GM12878 (cell line): ENCODE data around the gene IFT88. TPM values are rescaled to one million over a fixed set of nuclear protein-coding genes. Genes with fewer than 3 reads are reported as not detected.

Source experiments
- ATAC-seq: fragments of 200-7000 bp; cut with Tn5 transposase; 3 replicates; pipeline ENCODE4 v1.9.1; 2020; ENCODE audit warnings: mild to moderate bottlenecking, moderate library complexity
- BruUV-seq: library from RNA; stranded (reverse); fragments of 400-500 nt; replicated peaks from 2 replicates; lab custom pipeline; 2021; lab: Mats Ljungman, UMichigan
- CTCF ChIA-PET: fragments of 300-600 bp; sonication (Branson Sonifier 250); formaldehyde crosslinking; extraction: SDS; loops from one replicate; lab custom pipeline; 2021; ENCODE audit warnings: inconsistent platforms; lab: Yijun Ruan, JAX
- POLR2A ChIA-PET: fragments of 350-600 bp; formaldehyde crosslinking; extraction: SDS; loops from one replicate; lab custom pipeline; 2021; ENCODE audit warnings: inconsistent platforms; lab: Charles Lee
- RAD21 ChIA-PET: fragments of 300-600 bp; sonication (Branson Sonifier 250); formaldehyde crosslinking; loops from one replicate; lab custom pipeline; 2023; ENCODE audit warnings: antibody characterized with exemption; ENCODE audit not compliant: unreplicated experiment; lab: Charles Lee
- SMC1A ChIA-PET: fragments of 300-600 bp; sonication (Branson Sonifier 250); formaldehyde crosslinking; loops from one replicate; lab custom pipeline; 2023; ENCODE audit not compliant: unreplicated experiment, uncharacterized antibody; lab: Charles Lee
- DNase-seq: peaks from one replicate; pipeline ENCODE4 v3.0.0-alpha.2; 2011; ENCODE audit warnings: low read depth, low spot score
- FAIRE-seq: peaks from 3 replicates; lab custom pipeline; 2011; peaks lifted over from hg19 to GRCh38; lab: Jason Lieb, UNC
- H2AFZ ChIP-seq: 2 replicates; pipeline ENCODE4 v1.6.0; 2011; ENCODE audit warnings: low read depth, low read length, control low read depth; ENCODE audit not compliant: control insufficient read depth
- H3K27ac ChIP-seq: 2 replicates; pipeline ENCODE4 v1.5.1; 2011; ENCODE audit warnings: control low read depth; ENCODE audit not compliant: control insufficient read depth, insufficient read depth
- H3K27me3 ChIP-seq, 2 experiments: replicated peaks in 1 of 2; 2 replicates each; pipeline versions ENCODE4 v1.6.0 to v1.6.1; 2011; ENCODE audit warnings: low read length in 1 of 2; ENCODE audit not compliant: control insufficient read depth in 2 of 2, insufficient read depth in 2 of 2
- H3K36me3 ChIP-seq, 2 experiments: 2 replicates each; pipeline ENCODE4 v1.5.1; 2011; ENCODE audit warnings: low read length in 1 of 2; ENCODE audit not compliant: control insufficient read depth in 2 of 2, insufficient read depth in 2 of 2
- H3K4me1 ChIP-seq: 2 replicates; pipeline ENCODE4 v1.6.1; 2011; ENCODE audit warnings: mild to moderate bottlenecking, low read length, moderate library complexity, mixed read lengths; ENCODE audit not compliant: control insufficient read depth, insufficient read depth
- H3K4me2 ChIP-seq: 2 replicates; pipeline ENCODE4 v1.6.0; 2011; ENCODE audit warnings: control low read depth; ENCODE audit not compliant: control insufficient read depth, insufficient read depth
- H3K4me3 ChIP-seq: fragments of 200-600 bp; sonication (generic); 2 replicates; pipeline ENCODE4 v1.5.1; 2016
- H3K79me2 ChIP-seq: 2 replicates; pipeline ENCODE4 v1.6.0; 2011; ENCODE audit warnings: low read length; ENCODE audit not compliant: control insufficient read depth, insufficient read depth
- H3K9ac ChIP-seq: 2 replicates; pipeline ENCODE4 v1.8.0; 2011; ENCODE audit warnings: low read length, control low read depth, mixed read lengths; ENCODE audit not compliant: control insufficient read depth, insufficient read depth
- H3K9me3 ChIP-seq: replicated peaks from 3 replicates; pipeline ENCODE4 v1.5.1; 2011; ENCODE audit warnings: mild to moderate bottlenecking, low read length; ENCODE audit not compliant: control insufficient read depth, insufficient read depth
- H4K20me1 ChIP-seq: 2 replicates; pipeline ENCODE4 v1.6.0; 2011; ENCODE audit not compliant: control insufficient read depth, insufficient read depth
- ATF2 ChIP-seq: IDR thresholded peaks from 2 replicates; pipeline ENCODE4 v1.6.1; 2012; ENCODE audit warnings: low read length, inconsistent platforms
- CHD2 ChIP-seq: IDR thresholded peaks from 2 replicates; pipeline ENCODE4 v1.6.1; 2011; ENCODE audit warnings: low read depth, low read length, improper control_type of control experiment, borderline replicate concordance
- CUX1 ChIP-seq: IDR thresholded peaks from 2 replicates; pipeline ENCODE4 v1.6.1; 2012; ENCODE audit warnings: improper control_type of control experiment, low read depth, low read length; ENCODE audit not compliant: insufficient replicate concordance
- KAT2A ChIP-seq: conservative IDR thresholded peaks from 2 replicates; pipeline ENCODE4 v1.6.1; 2011; ENCODE audit warnings: low read depth, low read length; ENCODE audit not compliant: control insufficient read depth
- KLF5 ChIP-seq: fragments of 450-650 bp; IDR thresholded peaks from 2 replicates; pipeline ENCODE4 v1.6.1; 2014; ENCODE audit warnings: mild to moderate bottlenecking; ENCODE audit not compliant: partially characterized antibody
- NFYA ChIP-seq: IDR thresholded peaks from 2 replicates; pipeline ENCODE4 v1.6.1; 2011; ENCODE audit warnings: low read depth, mild to moderate bottlenecking, low read length, improper control_type of control experiment, borderline replicate concordance
- RBBP5 ChIP-seq: fragments of 200-600 bp; sonication (generic); conservative IDR thresholded peaks from 2 replicates; pipeline ENCODE4 v1.6.1; 2016
- YY1 ChIP-seq: IDR thresholded peaks from 2 replicates; pipeline ENCODE4 v1.6.1; 2011; ENCODE audit warnings: low read depth, mild to moderate bottlenecking, low read length
- WGBS: methylation state at CpG from one replicate; pipeline ENCODE4 v1.1.6; 2016; ENCODE audit warnings: low lambda C conversion rate; ENCODE audit not compliant: insufficient replicate concordance, insufficient coverage; ENCODE audit errors: missing lambda C conversion rate; 5-methylcytosine and 5-hydroxymethylcytosine counted together
- in situ Hi-C: fragments of 300-500 bp; cut with MboI; formaldehyde crosslinking; loops from 9 replicates; pipeline ENCODE4 v1.14.3; 2018; ENCODE audit warnings: mixed read lengths
- intact Hi-C: fragments of 100-400 bp; cut with micrococcal nuclease; formaldehyde crosslinking; loops from one replicate; pipeline ENCODE4 v1.14.2; 2022; ENCODE audit not compliant: unreplicated experiment
- polyA plus RNA-seq, 11 experiments: library from polyadenylated mRNA; depleted of rRNA in 4 of 11; unstranded in 6 of 11; stranded (reverse) in 5 of 11; fragments of >200 nt; fragmentation: Nextera tagmentation in 4 of 11; fragmentation: Illumina TruSeq in 1 of 11; extraction: Ambion mirVana in 4 of 11; extraction: Trizol in 1 of 11; gene quantifications; 1 replicate in 1 of 11; 2 replicates in 10 of 11; pipeline versions ENCODE4 v1.2.1 to v1.2.3, GENCODE V29; 2011 to 2016; ENCODE audit warnings: inconsistent platforms in 2 of 11, missing spikeins in 2 of 11, low read depth in 1 of 11
- total RNA-seq, 4 experiments: library from RNA; depleted of rRNA in 3 of 4; stranded (reverse); fragments of >200 nt in 3 of 4; fragmentation: Illumina TruSeq in 1 of 4; extraction: Trizol in 1 of 4; gene quantifications; 2 replicates each; pipeline versions ENCODE4 v1.2.1 to v1.2.3, GENCODE V29; 2013 to 2021
- TF ChIP-seq, protein P1 (sequence below): fragments of 450-650 bp; IDR thresholded peaks from 2 replicates; pipeline ENCODE4 v1.6.1; 2017; ENCODE audit warnings: antibody characterized with exemption, mild to moderate bottlenecking, moderate library complexity

The IFT88 gene
- total and polyA plus RNA-seq, 10 of the 15 experiments (the other 5 are each of a cell fraction or from before 2014, with no cell fraction given), result 2.9 to 5.6 (median 4.1) TPM

GRCh38 chr13:20713014-20713376 is 146.0 kb downstream of the IFT88 start:
- DNase-seq (no peak), FAIRE-seq (no peak), ATAC-seq (no peak)
- TF ChIP-seq KAT2A (no peak), RBBP5 (no peak), ATF2 (no peak), CUX1 (no peak), KLF5 (no peak), CHD2 (no peak), NFYA (no peak), YY1 (no peak)
- TF ChIP-seq, protein P1, sequence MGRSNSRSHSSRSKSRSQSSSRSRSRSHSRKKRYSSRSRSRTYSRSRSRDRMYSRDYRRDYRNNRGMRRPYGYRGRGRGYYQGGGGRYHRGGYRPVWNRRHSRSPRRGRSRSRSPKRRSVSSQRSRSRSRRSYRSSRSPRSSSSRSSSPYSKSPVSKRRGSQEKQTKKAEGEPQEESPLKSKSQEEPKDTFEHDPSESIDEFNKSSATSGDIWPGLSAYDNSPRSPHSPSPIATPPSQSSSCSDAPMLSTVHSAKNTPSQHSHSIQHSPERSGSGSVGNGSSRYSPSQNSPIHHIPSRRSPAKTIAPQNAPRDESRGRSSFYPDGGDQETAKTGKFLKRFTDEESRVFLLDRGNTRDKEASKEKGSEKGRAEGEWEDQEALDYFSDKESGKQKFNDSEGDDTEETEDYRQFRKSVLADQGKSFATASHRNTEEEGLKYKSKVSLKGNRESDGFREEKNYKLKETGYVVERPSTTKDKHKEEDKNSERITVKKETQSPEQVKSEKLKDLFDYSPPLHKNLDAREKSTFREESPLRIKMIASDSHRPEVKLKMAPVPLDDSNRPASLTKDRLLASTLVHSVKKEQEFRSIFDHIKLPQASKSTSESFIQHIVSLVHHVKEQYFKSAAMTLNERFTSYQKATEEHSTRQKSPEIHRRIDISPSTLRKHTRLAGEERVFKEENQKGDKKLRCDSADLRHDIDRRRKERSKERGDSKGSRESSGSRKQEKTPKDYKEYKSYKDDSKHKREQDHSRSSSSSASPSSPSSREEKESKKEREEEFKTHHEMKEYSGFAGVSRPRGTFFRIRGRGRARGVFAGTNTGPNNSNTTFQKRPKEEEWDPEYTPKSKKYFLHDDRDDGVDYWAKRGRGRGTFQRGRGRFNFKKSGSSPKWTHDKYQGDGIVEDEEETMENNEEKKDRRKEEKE, result no peak
- no peaks in the 10 kb centered on the region for H3K27me3 ChIP-seq
- H3K36me3 ChIP-seq, result no peaks in the 10 kb centered on the region
- no peak overlapping the region for H3K4me2 ChIP-seq
- ChIA-PET RAD21 (no interaction called here), SMC1A (interaction anchor here (0.6 kb wide), 1 partner anchor 45 kb away, joined by 3 read pairs; no protein-coding TSS in a partner anchor), CTCF (interaction anchor here (0.6 to 0.7 kb wide), 3 partner anchors 42 to 116 kb away, joined by 3 read pairs; no protein-coding TSS in a partner anchor), POLR2A (no interaction called here)
- H4K20me1 ChIP-seq, result no peaks in the 10 kb centered on the region
- H3K27ac ChIP-seq, result no peak overlapping the region
- no peak overlapping the region for H3K9ac ChIP-seq
- peak overlapping the region; percentile 54 for H2AFZ ChIP-seq
- no peaks in the 10 kb centered on the region for H3K79me2 ChIP-seq
- no peaks in the 10 kb centered on the region for H3K9me3 ChIP-seq
- 55% methylated on average over 11 of the region's 11 CpGs for WGBS
- no peak overlapping the region for H3K4me3 ChIP-seq
- BruUV-seq, result no TSS peak
- intact Hi-C loops (loop anchor here (2.0 kb wide), 1 partner anchor 116 kb away; no protein-coding TSS in a partner anchor), in situ Hi-C loops (no loop called here)
- H3K4me1 ChIP-seq, result no peaks in the 10 kb centered on the region
